Mesenchymal stem cell (in vitro differentiated cells and primary cell): ENCODE results near the gene ABTB2.

Source experiments
- DNase-seq: peaks from one replicate; pipeline ENCODE4 v3.0.0-alpha.2; 2013
- H2AFZ ChIP-seq: one replicate; pipeline ENCODE4 v1.6.1; 2013; ENCODE audit warnings: low read depth, mild to moderate bottlenecking, control low read depth, inconsistent platforms, low read length, moderate library complexity
- H2AK5ac ChIP-seq: 2 replicates; pipeline ENCODE4 v1.6.1; 2013; ENCODE audit warnings: low read length, moderate library complexity, mild to moderate bottlenecking, inconsistent platforms; ENCODE audit not compliant: severe bottlenecking
- H2BK120ac ChIP-seq: one replicate; pipeline ENCODE4 v1.6.1; 2013; ENCODE audit warnings: low read depth, mild to moderate bottlenecking, inconsistent platforms, low read length, moderate library complexity
- H2BK12ac ChIP-seq, 2 experiments: one replicate each; pipeline ENCODE4 v1.6.1; 2013; ENCODE audit warnings: inconsistent platforms in 2 of 2, low read length in 2 of 2, mild to moderate bottlenecking in 2 of 2, moderate library complexity in 2 of 2, control low read depth in 1 of 2
- H2BK15ac ChIP-seq: one replicate; pipeline ENCODE4 v1.6.1; 2013; ENCODE audit warnings: mild to moderate bottlenecking, low read depth, inconsistent platforms; ENCODE audit not compliant: poor library complexity, severe bottlenecking
- H2BK5ac ChIP-seq: 2 replicates; pipeline ENCODE4 v1.6.1; 2013; ENCODE audit warnings: low read depth, mild to moderate bottlenecking, low read length, control low read depth, inconsistent platforms; ENCODE audit not compliant: poor library complexity, severe bottlenecking
- H3K14ac ChIP-seq, 2 experiments: one replicate each; pipeline ENCODE4 v1.6.1; 2013; ENCODE audit warnings: inconsistent platforms in 2 of 2, low read length in 2 of 2, control low read depth in 1 of 2, mild to moderate bottlenecking in 1 of 2, moderate library complexity in 1 of 2
- H3K18ac ChIP-seq, 2 experiments: one replicate each; pipeline ENCODE4 v1.6.1; 2013; ENCODE audit warnings: inconsistent platforms in 2 of 2, low read length in 2 of 2, control low read depth in 1 of 2, low read depth in 1 of 2, mild to moderate bottlenecking in 1 of 2
- H3K23ac ChIP-seq, 2 experiments: one replicate each; pipeline ENCODE4 v1.6.1; 2013; ENCODE audit warnings: inconsistent platforms in 2 of 2, low read length in 2 of 2, mild to moderate bottlenecking in 2 of 2, moderate library complexity in 2 of 2, control low read depth in 1 of 2
- H3K27ac ChIP-seq: 2 replicates; pipeline ENCODE4 v1.5.1; 2013; ENCODE audit warnings: mild to moderate bottlenecking, moderate library complexity, low read length, control low read depth, inconsistent platforms; ENCODE audit not compliant: poor library complexity, severe bottlenecking
- H3K27me3 ChIP-seq, 2 experiments: 2 replicates each; pipeline versions ENCODE4 v1.6.1 to v1.7.0; 2013; ENCODE audit warnings: low read length in 2 of 2, mild to moderate bottlenecking in 2 of 2, moderate library complexity in 2 of 2, control low read depth in 1 of 2, inconsistent platforms in 1 of 2; ENCODE audit not compliant: control insufficient read depth in 1 of 2, insufficient read depth in 1 of 2
- H3K36me3 ChIP-seq, 2 experiments: 2 replicates each; pipeline versions ENCODE4 v1.6.1 to v1.7.0; 2013; ENCODE audit warnings: low read length in 2 of 2, control low read depth in 1 of 2, inconsistent platforms in 1 of 2, low read depth in 1 of 2, mild to moderate bottlenecking in 1 of 2; ENCODE audit not compliant: insufficient read depth in 2 of 2, control insufficient read depth in 1 of 2
- H3K4ac ChIP-seq, 2 experiments: one replicate each; pipeline ENCODE4 v1.6.1; 2013; ENCODE audit warnings: inconsistent platforms in 2 of 2, low read length in 2 of 2, mild to moderate bottlenecking in 2 of 2, moderate library complexity in 2 of 2, control low read depth in 1 of 2, low read depth in 1 of 2
- H3K4me1 ChIP-seq: 2 replicates; pipeline ENCODE4 v1.6.1; 2013; ENCODE audit warnings: low read depth, low read length, control low read depth; ENCODE audit not compliant: control insufficient read depth, insufficient read depth
- H3K4me2 ChIP-seq: 2 replicates; pipeline ENCODE4 v1.6.1; 2013; ENCODE audit warnings: low read length, mild to moderate bottlenecking, inconsistent platforms; ENCODE audit not compliant: poor library complexity, severe bottlenecking
- H3K4me3 ChIP-seq, 2 experiments: 2 replicates each; pipeline versions ENCODE4 v1.5.1 to v1.7.0; 2013; ENCODE audit warnings: low read length in 2 of 2, mild to moderate bottlenecking in 2 of 2, control low read depth in 1 of 2, low read depth in 1 of 2; ENCODE audit not compliant: insufficient read depth in 1 of 2
- H3K79me1 ChIP-seq: replicated peaks from 2 replicates; pipeline ENCODE4 v1.6.1; 2013; ENCODE audit warnings: mild to moderate bottlenecking, control low read depth, low read length, inconsistent platforms; ENCODE audit not compliant: poor library complexity, severe bottlenecking
- H3K9ac ChIP-seq: 2 replicates; pipeline ENCODE4 v1.7.0; 2013; ENCODE audit warnings: mild to moderate bottlenecking, low read length, moderate library complexity
- H3K9me3 ChIP-seq: 2 replicates; pipeline ENCODE4 v1.7.0; 2013; ENCODE audit warnings: mild to moderate bottlenecking, low read length; ENCODE audit not compliant: control insufficient read depth
- H4K8ac ChIP-seq: one replicate; pipeline ENCODE4 v1.6.1; 2013; ENCODE audit warnings: inconsistent platforms, mild to moderate bottlenecking, low read length, moderate library complexity
- H4K91ac ChIP-seq: one replicate; pipeline ENCODE4 v1.6.1; 2013; ENCODE audit warnings: mild to moderate bottlenecking, low read length, inconsistent platforms
- WGBS: methylation state at CpG from one replicate; pipeline ENCODE4 v1.1.7; 2013; ENCODE audit warnings: mixed read lengths; 5-methylcytosine and 5-hydroxymethylcytosine counted together

The ABTB2 gene

GRCh38 chr11:34236572-34236971, 121.2 kb downstream of the ABTB2 start:
- Histone ChIP-seq H3K27me3 (peaks cover 0 to 7% of the 10 kb centered on the region in 2 experiments), H3K14ac (no peak overlapping the region)

GRCh38 chr11:34235591-34236071, 122.2 kb downstream of the ABTB2 start:
- no peak overlapping the region for H3K4me3 ChIP-seq
- peak overlapping the region in 1 of 2 experiments; percentile 18 for H2BK12ac ChIP-seq
- no peak for DNase-seq
- H2BK15ac ChIP-seq: no peak overlapping the region
- peak overlapping the region; percentile 85 for H2AK5ac ChIP-seq
- peaks cover 9% of the 10 kb centered on the region for H3K4me1 ChIP-seq
- no peaks in the 10 kb centered on the region for H3K9me3 ChIP-seq
- no peak overlapping the region for H3K9ac ChIP-seq
- peaks cover 0 to 7% of the 10 kb centered on the region in 2 experiments for H3K27me3 ChIP-seq
- H2BK5ac ChIP-seq: no peak overlapping the region
- no peak overlapping the region for H2BK120ac ChIP-seq
- WGBS: 86% methylated on average over 7 of the region's 7 CpGs
- H3K4ac ChIP-seq: peak overlapping the region in 1 of 2 experiments; percentile 15
- H3K4me2 ChIP-seq: no peak overlapping the region
- no peak overlapping the region for H4K91ac ChIP-seq
- no peaks in the 10 kb centered on the region for H3K36me3 ChIP-seq
- H2AFZ ChIP-seq: no peak overlapping the region
- no peak overlapping the region for H3K27ac ChIP-seq
- H3K18ac ChIP-seq: no peak overlapping the region
- H3K79me1 ChIP-seq: peaks cover 24% of the 10 kb centered on the region
- no peak overlapping the region for H4K8ac ChIP-seq
- H3K23ac ChIP-seq: no peak overlapping the region
- H3K14ac ChIP-seq: peak overlapping the region in 1 of 2 experiments; percentile 44

More at GRCh38 chr11:34236572-34236971, 121.2 kb downstream of the ABTB2 start:
- no peak overlapping the region for H3K18ac ChIP-seq
- H2AK5ac ChIP-seq: peak overlapping the region; percentile 74
- H3K23ac ChIP-seq: no peak overlapping the region
- no peak overlapping the region for H3K4ac ChIP-seq
- H2BK120ac ChIP-seq: no peak overlapping the region
- no peak overlapping the region for H3K9ac ChIP-seq
- 39% methylated on average over 9 of the region's 9 CpGs for WGBS
- H4K8ac ChIP-seq: no peak overlapping the region
- H3K9me3 ChIP-seq: no peaks in the 10 kb centered on the region
- DNase-seq: no peak
- no peak overlapping the region for H3K27ac ChIP-seq
- no peaks in the 10 kb centered on the region for H3K36me3 ChIP-seq
- H3K4me2 ChIP-seq: no peak overlapping the region
- no peak overlapping the region for H2AFZ ChIP-seq
- H3K79me1 ChIP-seq: peaks cover 24% of the 10 kb centered on the region
- peaks cover 9% of the 10 kb centered on the region for H3K4me1 ChIP-seq
- H4K91ac ChIP-seq: no peak overlapping the region
- no peak overlapping the region for H2BK12ac ChIP-seq
- no peak overlapping the region for H2BK15ac ChIP-seq
- no peak overlapping the region for H2BK5ac ChIP-seq
- no peak overlapping the region for H3K4me3 ChIP-seq

GRCh38 chr11:34235189-34235588, 122.6 kb downstream of the ABTB2 start:
- H3K9ac ChIP-seq: no peak overlapping the region
- no peak overlapping the region for H2BK120ac ChIP-seq
- peaks cover 9% of the 10 kb centered on the region for H3K4me1 ChIP-seq
- H2AK5ac ChIP-seq: no peak overlapping the region
- no peak overlapping the region for H2BK12ac ChIP-seq
- no peak overlapping the region for H3K14ac ChIP-seq
- H2AFZ ChIP-seq: no peak overlapping the region
- no peaks in the 10 kb centered on the region for H3K36me3 ChIP-seq
- H3K27me3 ChIP-seq: peaks cover 0 to 7% of the 10 kb centered on the region in 2 experiments
- DNase-seq: no peak
- no peak overlapping the region for H4K91ac ChIP-seq
- H3K79me1 ChIP-seq: peaks cover 27% of the 10 kb centered on the region
- H3K9me3 ChIP-seq: no peaks in the 10 kb centered on the region
- no peak overlapping the region for H4K8ac ChIP-seq
- no peak overlapping the region for H2BK5ac ChIP-seq
- WGBS: 69% methylated on average over 4 of the region's 4 CpGs
- no peak overlapping the region for H3K4me3 ChIP-seq
- no peak overlapping the region for H2BK15ac ChIP-seq
- H3K4me2 ChIP-seq: no peak overlapping the region
- no peak overlapping the region for H3K23ac ChIP-seq
- H3K27ac ChIP-seq: no peak overlapping the region
- H3K4ac ChIP-seq: no peak overlapping the region
- H3K18ac ChIP-seq: no peak overlapping the region

GRCh38 chr11:34234086-34234740, 123.6 kb downstream of the ABTB2 start:
- Histone ChIP-seq H3K18ac (no peak overlapping the region), H2BK120ac (no peak overlapping the region), H2BK12ac (no peak overlapping the region), H3K23ac (no peak overlapping the region), H3K36me3 (no peaks in the 10 kb centered on the region), H2BK5ac (no peak overlapping the region), H3K4me3 (no peak overlapping the region), H4K8ac (no peak overlapping the region), H2AFZ (no peak overlapping the region), H3K14ac (no peak overlapping the region), H3K4ac (no peak overlapping the region), H3K27ac (peak overlapping the region; percentile 63), H3K79me1 (peaks cover 30% of the 10 kb centered on the region), H4K91ac (no peak overlapping the region), H2BK15ac (no peak overlapping the region), H3K27me3 (peaks cover 0 to 7% of the 10 kb centered on the region in 2 experiments), H3K4me2 (peak overlapping the region; percentile 51), H3K9me3 (no peaks in the 10 kb centered on the region), H3K4me1 (peaks cover 9% of the 10 kb centered on the region), H3K9ac (no peak overlapping the region), H2AK5ac (peak overlapping the region; percentile 32)
- 53% methylated on average over 8 of the region's 9 CpGs for WGBS
- DNase-seq: peak; percentile 78
